HEK293 (cell line): ENCODE results near the gene AGTPBP1.

Source experiments
- CTCF ChIP-seq: fragments of 450-650 bp; formaldehyde crosslinking; IDR thresholded peaks from 2 replicates; pipeline ENCODE4 v1.5.1; 2016; ENCODE audit warnings: missing biosample characterization, missing genetic modification characterization
- REST ChIP-seq: fragments of 450-650 bp; formaldehyde crosslinking; IDR thresholded peaks from 2 replicates; pipeline ENCODE4 v1.5.1; 2016; ENCODE audit warnings: missing biosample characterization, missing genetic modification characterization
- ZNF274 ChIP-seq, 2 experiments: fragments of 200-500 bp in 1 of 2; fragments of 450-650 bp in 1 of 2; sonication (Bioruptor generic) in 1 of 2; formaldehyde crosslinking in 1 of 2; IDR thresholded peaks; 2 replicates each; pipeline versions ENCODE4 v1.5.1 to v1.6.1; 2014 to 2016; ENCODE audit warnings: borderline replicate concordance in 1 of 2, inconsistent platforms in 1 of 2, low read length in 1 of 2, missing biosample characterization in 1 of 2, missing genetic modification characterization in 1 of 2
- ZNF354C ChIP-seq: fragments of 450-650 bp; formaldehyde crosslinking; IDR thresholded peaks from 2 replicates; pipeline ENCODE4 v1.5.1; 2016; ENCODE audit warnings: missing biosample characterization, missing genetic modification characterization, low read depth, borderline replicate concordance
- ZNF404 ChIP-seq: fragments of 450-650 bp; formaldehyde crosslinking; IDR thresholded peaks from 2 replicates; pipeline ENCODE4 v1.5.1; 2017; ENCODE audit warnings: missing biosample characterization, missing genetic modification characterization

GRCh38 chr9:85647571-85647970, 94.2 kb downstream of the AGTPBP1 start:
- no peak for TF ChIP-seq CTCF (tag by site-specific recombination)
- no peak for TF ChIP-seq ZNF404
- TF ChIP-seq REST (tag by site-specific recombination) = no peak
- no peak for TF ChIP-seq ZNF274 (IDR thresholded peaks at IDR 0.05; ENCODE audit: low read length)
- no peak for TF ChIP-seq ZNF274 (tag by site-specific recombination; IDR thresholded peaks at IDR 0.05; ENCODE audit: borderline replicate concordance)
- TF ChIP-seq ZNF354C (tag by site-specific recombination) = no peak
